SK-N-SH (cell line): ENCODE data around the gene ARPC2.

Source experiments
- CTCF ChIP-seq: fragments of 200-600 bp; sonication (generic); IDR thresholded peaks from 2 replicates; pipeline ENCODE4 v1.6.1; 2017; ENCODE audit warnings: antibody characterized with exemption, mild to moderate bottlenecking, moderate library complexity
- EP300 ChIP-seq, 2 experiments: IDR thresholded peaks; 2 replicates each; pipeline versions ENCODE4 v1.4.0 to v1.6.1; 2012; ENCODE audit warnings: borderline replicate concordance in 1 of 2, low read depth in 1 of 2, low read length in 1 of 2
- FOSL2 ChIP-seq: IDR thresholded peaks from 2 replicates; pipeline ENCODE4 v1.4.0; 2012; ENCODE audit warnings: low read depth, mild to moderate bottlenecking, moderate library complexity, borderline replicate concordance
- GABPA ChIP-seq: IDR thresholded peaks from 2 replicates; pipeline ENCODE4 v1.4.0; 2012; ENCODE audit warnings: low read depth, mild to moderate bottlenecking
- JUND ChIP-seq: IDR thresholded peaks from 2 replicates; pipeline ENCODE4 v1.4.0; 2012
- MEF2A ChIP-seq: IDR thresholded peaks from 2 replicates; pipeline ENCODE4 v1.4.0; 2012; ENCODE audit warnings: low read depth, borderline replicate concordance
- MXI1 ChIP-seq: IDR thresholded peaks from 2 replicates; pipeline ENCODE4 v1.6.1; 2012; ENCODE audit warnings: mild to moderate bottlenecking, low read depth, low read length, improper control_type of control experiment
- NFIC ChIP-seq: IDR thresholded peaks from 2 replicates; pipeline ENCODE4 v1.4.0; 2012; ENCODE audit warnings: borderline replicate concordance
- NRF1 ChIP-seq: IDR thresholded peaks from 2 replicates; pipeline ENCODE4 v1.6.1; 2012; ENCODE audit warnings: low read depth, mild to moderate bottlenecking, low read length
- POLR2AphosphoS5 ChIP-seq: IDR thresholded peaks from 2 replicates; pipeline ENCODE4 v1.6.1; 2012; ENCODE audit warnings: low read depth, low read length
- SIN3A ChIP-seq: IDR thresholded peaks from 2 replicates; pipeline ENCODE4 v1.6.1; 2012; ENCODE audit warnings: low read depth, mild to moderate bottlenecking, low read length, moderate library complexity, borderline replicate concordance
- TAF1 ChIP-seq: IDR thresholded peaks from 2 replicates; pipeline ENCODE4 v1.6.1; 2012; ENCODE audit warnings: low read depth, mild to moderate bottlenecking, low read length, moderate library complexity, borderline replicate concordance
- TCF12 ChIP-seq: IDR thresholded peaks from 2 replicates; pipeline ENCODE4 v1.4.0; 2012

DNA sequence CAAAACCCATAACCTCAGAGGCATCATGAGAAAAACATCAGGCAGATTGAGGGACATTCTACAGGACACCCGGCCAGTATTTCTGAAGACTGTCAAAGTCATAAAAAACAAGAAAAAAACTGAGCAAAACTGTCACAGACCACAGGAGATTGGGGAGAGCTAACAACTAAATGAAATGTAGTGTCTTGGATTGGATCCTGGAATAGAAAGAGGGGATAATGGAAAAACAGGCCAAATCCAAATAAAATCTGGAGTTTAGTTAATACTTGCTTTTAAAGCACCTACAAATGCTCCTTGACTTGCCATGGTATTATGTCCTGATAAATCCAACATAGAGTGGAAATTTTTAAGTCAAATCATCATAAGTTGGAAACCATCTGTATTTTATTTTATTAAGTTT, 32.7 kb upstream of the ARPC2 start:
- no peak for TF ChIP-seq EP300 (IDR thresholded peaks at IDR 0.05; ENCODE audit: borderline replicate concordance in 1 of 2, low read depth in 1 of 2, low read length in 1 of 2)
- no peak for TF ChIP-seq CTCF
- TF ChIP-seq MEF2A, result no peak
- TF ChIP-seq NRF1, result no peak
- no peak for TF ChIP-seq JUND
- no peak for TF ChIP-seq NFIC
- TF ChIP-seq TCF12, result no peak
- TF ChIP-seq POLR2AphosphoS5, result no peak
- no peak for TF ChIP-seq GABPA
- no peak for TF ChIP-seq TAF1
- no peak for TF ChIP-seq FOSL2
- TF ChIP-seq SIN3A, result no peak
- no peak for TF ChIP-seq MXI1
